GM12865 (cell line): ENCODE results near the gene CCDC157.

Experiments used
- DNase-seq: peaks from one replicate; pipeline ENCODE4 v3.0.0; 2010; ENCODE audit warnings: low read depth
- H3K4me3 ChIP-seq: 2 replicates; pipeline ENCODE4 v1.5.1; 2011; ENCODE audit warnings: mild to moderate bottlenecking, low read depth, low read length, control low read depth
- TF ChIP-seq, protein P1 (sequence below): IDR thresholded peaks from 2 replicates; pipeline ENCODE4 v1.5.1; 2011; ENCODE audit warnings: low read length, control low read depth, low read depth, inconsistent platforms; ENCODE audit not compliant: insufficient read depth; ENCODE audit errors: missing control alignments

Gene CCDC157

DNA sequence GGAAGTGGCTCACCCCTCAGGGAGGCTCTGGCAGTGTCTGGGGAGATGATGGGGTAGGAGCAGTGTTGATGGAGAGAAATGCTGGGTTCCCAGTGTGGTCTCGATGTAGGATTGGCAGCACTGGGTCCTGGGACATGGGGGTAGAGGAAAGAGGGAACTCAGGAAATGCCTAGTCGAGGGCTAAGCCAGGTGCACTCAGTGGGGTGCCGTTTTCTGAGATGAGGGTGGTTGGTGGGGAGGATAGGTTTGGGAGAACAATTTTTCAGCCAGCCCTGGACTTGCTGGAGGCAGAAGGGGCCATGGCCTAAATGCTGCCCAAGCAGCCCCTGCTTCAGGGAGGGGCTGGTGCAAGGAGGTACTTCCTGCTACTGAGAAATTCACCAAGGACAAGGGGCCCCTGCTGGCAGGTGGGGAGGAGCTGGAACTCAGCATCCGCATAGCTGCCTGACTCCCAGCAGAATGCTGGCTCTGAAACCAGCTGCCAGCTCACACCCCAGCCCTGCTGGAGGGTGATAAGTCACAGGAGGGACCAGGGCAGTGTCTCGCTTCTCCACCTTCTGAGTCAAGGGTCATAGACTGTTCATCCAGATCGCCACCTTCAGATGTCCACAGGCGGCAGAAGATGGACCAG, 6.0 kb downstream of the CCDC157 start:
- H3K4me3 ChIP-seq = no peak overlapping the region
- DNase-seq = no peak
- TF ChIP-seq, protein P1, sequence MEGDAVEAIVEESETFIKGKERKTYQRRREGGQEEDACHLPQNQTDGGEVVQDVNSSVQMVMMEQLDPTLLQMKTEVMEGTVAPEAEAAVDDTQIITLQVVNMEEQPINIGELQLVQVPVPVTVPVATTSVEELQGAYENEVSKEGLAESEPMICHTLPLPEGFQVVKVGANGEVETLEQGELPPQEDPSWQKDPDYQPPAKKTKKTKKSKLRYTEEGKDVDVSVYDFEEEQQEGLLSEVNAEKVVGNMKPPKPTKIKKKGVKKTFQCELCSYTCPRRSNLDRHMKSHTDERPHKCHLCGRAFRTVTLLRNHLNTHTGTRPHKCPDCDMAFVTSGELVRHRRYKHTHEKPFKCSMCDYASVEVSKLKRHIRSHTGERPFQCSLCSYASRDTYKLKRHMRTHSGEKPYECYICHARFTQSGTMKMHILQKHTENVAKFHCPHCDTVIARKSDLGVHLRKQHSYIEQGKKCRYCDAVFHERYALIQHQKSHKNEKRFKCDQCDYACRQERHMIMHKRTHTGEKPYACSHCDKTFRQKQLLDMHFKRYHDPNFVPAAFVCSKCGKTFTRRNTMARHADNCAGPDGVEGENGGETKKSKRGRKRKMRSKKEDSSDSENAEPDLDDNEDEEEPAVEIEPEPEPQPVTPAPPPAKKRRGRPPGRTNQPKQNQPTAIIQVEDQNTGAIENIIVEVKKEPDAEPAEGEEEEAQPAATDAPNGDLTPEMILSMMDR = no peak

DNA sequence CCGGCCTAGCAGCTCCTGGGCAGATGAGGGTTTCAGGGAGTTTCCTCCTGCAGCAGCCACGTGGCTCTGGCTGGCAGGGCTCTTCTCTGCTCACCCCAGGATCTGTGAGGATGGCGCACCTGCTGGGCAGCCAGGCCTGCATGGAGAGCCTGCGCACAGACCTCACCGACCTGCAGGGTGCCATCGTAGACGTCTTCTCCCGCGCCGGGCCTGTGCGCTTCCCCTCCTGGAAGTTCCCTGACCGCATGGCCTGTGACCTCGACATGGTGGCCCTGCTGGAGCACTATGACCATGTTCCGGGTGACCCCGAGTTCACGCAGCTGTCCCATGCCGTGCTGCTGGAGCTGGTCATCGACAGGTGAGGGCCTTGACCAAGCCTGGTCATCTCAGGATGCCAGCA, 9.1 kb downstream of the CCDC157 start:
- TF ChIP-seq, protein P1 = no peak
- H3K4me3 ChIP-seq = no peak overlapping the region
- no peak for DNase-seq

DNA sequence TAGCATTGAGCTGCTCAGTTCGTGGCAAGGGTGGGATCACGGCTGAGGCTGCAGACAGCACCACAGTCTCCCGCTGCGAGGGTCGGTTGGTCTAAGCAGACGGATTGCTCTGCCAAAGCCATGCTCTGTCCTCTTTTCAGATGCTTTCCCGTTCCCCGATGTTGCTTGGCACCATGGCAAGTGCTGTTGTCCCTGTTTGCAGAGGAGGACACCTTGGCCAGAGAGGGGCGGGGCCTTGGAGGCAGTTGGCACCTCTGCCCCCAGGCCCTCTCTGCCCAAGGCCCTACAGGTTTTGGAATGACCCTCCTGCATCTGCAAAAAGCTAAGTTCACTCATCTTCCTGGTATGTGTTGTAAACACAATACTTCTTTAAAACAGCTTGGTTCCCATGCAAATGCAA, 11.6 kb downstream of the CCDC157 start:
- TF ChIP-seq, protein P1 = no peak
- no peak overlapping the region for H3K4me3 ChIP-seq
- no peak for DNase-seq

DNA sequence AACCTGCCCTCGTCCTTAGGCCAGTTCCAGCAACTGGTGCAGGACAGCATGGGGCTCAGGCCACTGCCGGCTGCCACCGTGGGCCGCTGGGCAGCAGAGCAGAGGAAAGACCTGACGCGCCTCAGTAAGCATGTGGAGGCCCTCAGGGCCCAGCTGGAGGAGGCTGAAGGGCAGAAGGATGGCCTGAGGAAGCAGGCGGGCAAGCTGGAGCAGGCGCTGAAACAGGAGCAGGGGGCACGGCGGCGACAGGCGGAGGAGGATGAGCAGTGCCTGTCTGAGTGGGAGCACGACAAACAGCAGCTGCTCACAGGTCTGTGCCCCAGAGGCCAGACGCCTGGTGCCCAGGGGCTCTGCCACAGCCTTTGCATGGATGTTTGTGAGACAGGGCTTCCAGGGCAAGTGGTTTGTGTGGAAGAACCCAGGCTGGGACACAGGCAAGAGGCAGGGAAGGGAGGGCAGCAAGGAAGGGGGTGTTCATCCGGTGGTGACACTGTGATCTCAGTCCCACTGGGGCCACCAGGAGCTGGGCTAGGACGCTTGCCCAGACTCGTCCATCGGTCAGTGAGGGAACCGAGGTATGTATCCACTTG, 13.9 kb downstream of the CCDC157 start:
- TF ChIP-seq, protein P1 = no peak
- DNase-seq = no peak

DNA sequence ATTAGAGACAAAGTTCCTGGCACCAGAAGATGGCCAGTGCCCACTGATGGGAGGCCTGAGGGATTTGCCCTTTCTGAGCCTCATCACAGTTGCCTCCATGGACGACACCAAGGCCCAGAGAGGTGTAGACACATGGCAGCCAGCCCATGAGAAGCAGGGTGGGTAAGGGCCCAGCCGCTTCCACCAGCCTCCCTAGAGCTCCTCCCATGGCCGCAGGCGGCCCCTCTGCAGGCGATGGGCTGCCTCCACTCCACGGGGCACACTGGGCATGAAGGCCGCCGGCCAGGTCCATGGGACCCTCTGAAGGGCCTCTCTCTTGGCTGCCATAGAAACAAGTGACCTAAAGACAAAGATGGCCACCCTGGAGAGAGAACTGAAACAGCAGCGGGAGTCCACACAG, 14.5 kb downstream of the CCDC157 start:
- no peak overlapping the region for H3K4me3 ChIP-seq
- no peak for DNase-seq
- TF ChIP-seq, protein P1 = no peak

More for the DNA sequence above, 13.9 kb downstream of the CCDC157 start:
- H3K4me3 ChIP-seq = no peak overlapping the region

DNA sequence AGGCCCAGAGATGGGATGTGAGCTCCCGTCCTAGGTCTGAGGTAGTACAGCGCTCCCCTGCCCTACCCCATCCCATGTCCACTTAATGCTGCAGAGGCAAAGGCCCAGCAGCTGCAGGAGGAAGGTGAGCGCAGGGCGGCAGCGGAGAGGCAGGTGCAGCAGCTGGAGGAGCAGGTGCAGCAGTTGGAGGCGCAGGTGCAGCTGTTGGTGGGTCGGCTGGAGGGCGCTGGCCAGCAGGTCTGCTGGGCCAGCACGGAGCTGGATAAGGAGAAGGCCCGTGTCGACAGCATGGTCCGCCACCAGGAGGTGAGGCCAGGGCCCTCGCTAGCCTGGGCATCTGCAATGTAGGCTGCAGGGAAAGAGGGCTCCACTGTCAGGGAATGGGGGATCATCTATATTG, 15.2 kb downstream of the CCDC157 start:
- DNase-seq = no peak

More for the DNA sequence above, 15.2 kb downstream of the CCDC157 start:
- TF ChIP-seq, protein P1 = no peak
- H3K4me3 ChIP-seq = no peak overlapping the region
